IPS DF 19.7 (cell line): Measurements from ENCODE around the gene ZNF516.

ENCODE experiments used
- DNase-seq: peaks from one replicate; pipeline ENCODE4 v3.0.0-alpha.2; 2013; ENCODE audit warnings: low read depth, low spot score

Gene ZNF516

GRCh38 chr18:76399613-76400391, 95.2 kb downstream of the ZNF516 start:
- no peak for DNase-seq

DNA sequence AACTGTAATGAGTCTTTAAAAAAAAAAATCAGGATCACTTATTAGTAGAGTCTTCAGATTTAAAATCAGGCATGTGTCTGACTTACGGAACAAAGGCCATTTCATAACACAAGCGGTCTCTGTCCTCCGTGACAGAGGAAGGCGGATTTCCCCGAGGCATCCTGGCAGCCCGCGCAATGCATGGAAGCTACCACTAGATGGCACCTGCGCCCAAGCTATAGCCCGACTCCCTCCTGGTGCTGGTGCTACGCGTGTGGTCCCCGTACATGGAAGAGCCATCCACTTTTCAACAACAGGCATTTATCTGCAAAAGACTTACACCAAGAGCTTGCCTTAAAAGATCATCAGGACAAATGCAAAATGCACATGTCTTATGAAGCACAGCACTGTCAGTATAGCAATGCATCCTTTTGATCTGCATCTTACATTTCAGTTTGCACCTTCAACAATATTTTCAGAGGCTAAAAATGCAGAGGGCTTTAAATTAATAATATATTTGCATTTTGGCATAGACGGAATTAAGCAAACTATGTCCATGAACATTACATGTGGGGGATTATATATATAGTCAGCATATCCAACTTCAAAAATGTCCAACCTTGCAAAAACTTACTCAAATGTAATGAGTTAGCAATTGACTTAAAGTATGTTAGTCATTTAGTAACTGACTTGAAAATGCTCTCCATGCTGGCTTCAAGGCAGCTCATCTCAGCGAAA, 96.0 kb downstream of the ZNF516 start:
- DNase-seq, result no peak

GRCh38 chr18:76398295-76398694, 96.7 kb downstream of the ZNF516 start:
- no peak for DNase-seq

DNA sequence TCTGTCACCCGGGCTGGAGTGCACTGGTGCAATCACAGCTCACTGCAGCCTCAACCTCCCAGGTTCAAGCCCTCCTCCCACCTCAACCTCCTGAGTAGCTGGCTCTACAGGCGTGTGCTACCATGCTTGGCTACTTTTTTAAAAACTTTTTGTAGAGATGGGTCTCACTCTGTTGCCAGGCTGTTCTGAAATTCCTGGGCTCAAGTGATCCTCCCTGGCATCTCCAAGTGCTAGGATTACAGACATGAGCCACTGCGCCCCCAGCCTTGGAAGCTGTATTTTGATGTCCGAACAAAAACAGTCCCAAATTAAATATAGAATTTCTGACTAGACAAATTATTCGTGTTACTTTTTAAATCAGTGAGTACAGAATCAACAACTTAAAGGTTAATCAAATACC, 97.4 kb downstream of the ZNF516 start:
- DNase-seq, result no peak

- no peak for DNase-seq
Observed at GRCh38 chr18:76396792-76397191, 98.2 kb downstream of the ZNF516 start.

- DNase-seq, result no peak
Observed at GRCh38 chr18:76395609-76396008, 99.4 kb downstream of the ZNF516 start.

- DNase-seq, result no peak
Observed at GRCh38 chr18:76394780-76395476, 100.1 kb downstream of the ZNF516 start.

DNA sequence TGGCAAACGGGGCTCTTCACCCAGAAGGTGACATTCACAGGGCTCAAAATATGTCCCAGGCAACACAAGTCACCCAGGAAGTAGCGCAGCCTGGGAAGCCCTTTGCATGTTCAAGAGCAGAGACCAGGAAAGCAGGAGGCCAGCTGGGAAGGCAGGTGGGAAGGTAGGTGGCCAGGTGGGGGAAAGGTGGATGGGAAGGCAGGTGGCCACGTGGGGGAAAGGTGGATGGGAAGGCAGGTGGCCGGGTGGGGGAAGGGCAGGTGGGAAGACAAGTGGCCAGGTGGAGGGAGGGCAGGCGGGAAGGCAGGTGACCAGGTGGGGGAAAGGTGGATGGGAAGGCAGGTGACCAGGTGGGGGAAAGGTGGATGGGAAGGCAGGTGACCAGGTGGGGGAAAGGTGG, 102.7 kb downstream of the ZNF516 start:
- no peak for DNase-seq

DNA sequence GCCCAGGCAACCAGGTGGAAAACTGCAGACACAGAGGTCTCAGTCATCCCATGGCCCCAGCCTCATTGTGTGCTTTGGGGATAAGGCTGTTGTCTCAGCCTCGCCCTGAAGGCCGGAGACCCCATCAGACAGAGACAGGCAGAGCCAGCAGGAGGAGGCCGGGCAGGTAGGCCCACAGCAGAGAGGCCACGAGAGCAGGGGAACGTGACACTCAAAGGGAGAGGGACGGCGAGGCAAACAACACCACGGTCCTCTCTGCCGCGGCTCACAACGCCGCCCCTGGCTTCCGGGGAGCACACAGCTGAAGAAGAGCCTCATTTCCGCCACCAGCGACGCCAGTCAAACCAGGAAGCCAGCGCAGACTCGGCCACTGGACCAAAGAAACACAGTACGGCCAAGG, 103.3 kb downstream of the ZNF516 start:
- DNase-seq, result no peak

DNA sequence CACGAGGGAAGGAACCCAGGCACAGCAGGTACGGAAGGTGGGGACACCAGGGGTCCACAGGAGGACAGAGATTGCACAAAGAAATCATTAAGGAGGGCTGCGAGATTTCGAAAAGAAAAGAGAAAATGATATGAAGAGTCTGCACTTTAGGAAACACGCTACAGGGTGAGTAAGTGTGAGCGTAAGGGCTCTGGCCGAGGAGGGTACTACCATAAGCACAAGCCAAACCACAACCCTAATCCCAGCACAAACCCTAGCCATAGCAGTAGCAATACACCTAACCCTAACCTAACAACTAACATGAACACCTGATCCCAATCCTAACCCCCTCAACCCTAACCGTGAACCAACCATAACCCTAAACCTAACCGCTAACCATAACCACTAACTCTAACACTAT, 104.0 kb downstream of the ZNF516 start:
- no peak for DNase-seq

GRCh38 chr18:76390452-76391035, 104.5 kb downstream of the ZNF516 start:
- no peak for DNase-seq

DNA sequence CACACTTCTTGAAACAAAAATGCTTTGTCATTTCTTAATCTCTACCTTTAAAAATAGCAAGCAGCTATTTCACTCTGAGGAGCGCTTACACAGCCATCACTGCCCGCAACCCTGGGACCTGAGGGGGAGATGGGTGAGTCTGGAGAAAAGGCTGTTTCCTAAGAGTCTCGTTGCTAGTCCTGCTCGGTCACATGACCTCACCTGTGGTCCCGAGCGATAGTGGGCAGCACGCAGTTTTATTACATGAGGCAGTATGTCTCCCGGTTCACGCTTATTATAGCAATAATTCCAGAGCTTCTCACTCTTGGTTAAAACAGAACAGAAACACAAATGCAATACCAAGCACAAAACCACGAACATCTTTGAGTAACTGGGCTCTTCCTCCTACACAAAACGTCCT, 105.3 kb downstream of the ZNF516 start:
- DNase-seq, result no peak

- no peak for DNase-seq
Observed at GRCh38 chr18:76388891-76389423, 106.1 kb downstream of the ZNF516 start.

DNA sequence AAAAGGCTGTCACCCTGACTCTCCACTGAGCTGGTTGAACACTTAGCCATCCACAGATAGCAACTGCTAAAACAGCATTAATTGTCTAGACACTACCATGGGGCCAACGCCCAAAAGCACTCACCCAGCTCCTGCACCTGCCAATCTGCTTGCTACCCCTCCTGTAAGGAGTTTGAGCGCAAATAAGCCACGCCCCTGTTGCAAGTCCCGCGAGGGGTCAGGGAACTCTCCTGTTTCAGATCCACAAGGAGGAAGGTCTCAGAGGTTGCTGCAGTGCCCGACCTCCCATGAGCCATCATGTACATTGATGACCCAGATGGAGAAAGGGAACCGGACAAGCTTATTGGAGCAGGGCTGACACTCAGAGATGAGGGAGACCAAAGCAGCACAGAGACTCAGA, 106.8 kb downstream of the ZNF516 start:
- DNase-seq, result no peak

- DNase-seq, result no peak
Observed at GRCh38 chr18:76387608-76388007, 107.4 kb downstream of the ZNF516 start.

DNA sequence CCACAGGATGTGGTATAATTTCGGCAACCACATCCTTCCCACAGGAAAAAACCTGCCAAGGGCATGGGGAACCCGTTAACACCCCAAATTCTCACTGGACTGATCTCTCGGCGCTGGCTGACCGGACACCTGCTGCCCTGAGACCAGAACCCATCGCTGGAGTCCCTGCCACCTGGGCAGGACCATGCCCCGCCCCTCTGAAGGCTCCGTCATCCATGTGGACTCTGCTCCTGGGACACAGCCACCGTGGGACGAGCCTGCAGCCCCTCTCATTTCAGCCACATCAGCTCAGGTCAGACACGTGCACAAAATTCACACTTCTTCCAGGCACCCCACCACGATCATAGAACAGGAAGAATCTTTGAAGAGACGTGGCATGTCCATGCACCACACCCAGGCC, 108.2 kb downstream of the ZNF516 start:
- DNase-seq, result no peak

GRCh38 chr18:76386071-76386470, 109.0 kb downstream of the ZNF516 start:
- DNase-seq, result no peak

DNA sequence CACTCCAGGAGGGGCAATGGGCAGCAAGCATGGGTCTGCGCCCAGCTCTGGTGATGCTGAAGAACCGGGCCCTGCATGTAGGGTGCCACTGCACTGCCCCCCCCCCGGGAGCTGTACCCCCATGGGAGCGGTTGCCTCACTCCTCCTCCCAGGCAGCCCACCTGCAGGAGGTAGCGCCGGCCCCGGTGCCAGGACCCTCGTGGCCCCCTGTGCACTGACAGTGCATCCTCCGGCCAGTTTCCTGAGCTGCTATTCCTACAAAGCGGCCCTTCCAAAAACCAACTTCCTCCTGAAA, 109.4 kb downstream of the ZNF516 start:
- no peak for DNase-seq

DNA sequence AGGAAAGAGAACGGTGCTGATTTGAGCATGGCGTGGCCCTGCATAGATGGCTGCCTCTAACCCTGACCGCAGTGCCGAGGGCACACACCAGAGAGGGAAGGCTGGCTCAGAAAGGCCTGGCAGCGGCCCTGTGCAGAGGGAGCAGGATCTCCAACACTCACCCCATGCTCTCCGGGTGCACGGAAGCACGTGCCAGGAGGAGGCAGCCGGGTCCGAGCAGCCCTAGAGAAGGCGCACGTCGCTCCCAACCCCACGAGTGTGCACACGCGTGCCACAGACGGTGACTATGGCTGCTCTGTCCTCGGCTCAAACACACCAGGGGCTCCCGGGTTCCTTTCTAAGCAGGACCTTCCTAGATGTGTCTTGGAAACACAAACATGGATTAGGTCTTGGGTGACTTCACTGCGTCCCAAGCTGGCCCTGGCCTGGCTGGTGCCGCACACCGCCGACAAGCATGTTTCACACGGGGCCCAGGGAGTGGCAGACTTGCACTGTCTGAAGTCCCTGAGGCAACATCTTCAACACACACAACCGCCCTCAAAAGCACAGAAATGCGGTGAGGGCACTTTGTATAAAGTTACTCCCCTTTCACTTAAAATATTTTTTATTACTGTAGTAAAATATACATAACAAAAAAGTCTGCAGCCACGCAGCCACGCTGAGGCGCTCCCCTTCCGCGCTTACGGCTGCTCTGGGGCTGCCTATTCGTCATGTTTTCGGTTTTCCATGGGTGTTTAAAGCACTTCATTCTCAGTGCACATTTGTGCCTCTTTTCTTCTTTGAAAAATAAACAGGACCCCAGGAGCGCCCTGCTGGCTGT, 110.0 kb downstream of the ZNF516 start:
- no peak for DNase-seq

GRCh38 chr18:76384114-76384790, 110.8 kb downstream of the ZNF516 start:
- DNase-seq, result no peak

- DNase-seq, result no peak
Observed at GRCh38 chr18:76383636-76384035, 111.4 kb downstream of the ZNF516 start.
